MV-4-11 (cell line): ENCODE results near the gene FAM110A.
"Not testable (repeated sequence)": the region's sequence is repeated elsewhere in the genome, so short reads cannot be mapped to it uniquely, and the experiment has no call there.

ENCODE experiments used
- DNase-seq: peaks from one replicate; lab custom pipeline; 2025; lab: John Stamatoyannopoulos, UW

FAM110A gene

DNA sequence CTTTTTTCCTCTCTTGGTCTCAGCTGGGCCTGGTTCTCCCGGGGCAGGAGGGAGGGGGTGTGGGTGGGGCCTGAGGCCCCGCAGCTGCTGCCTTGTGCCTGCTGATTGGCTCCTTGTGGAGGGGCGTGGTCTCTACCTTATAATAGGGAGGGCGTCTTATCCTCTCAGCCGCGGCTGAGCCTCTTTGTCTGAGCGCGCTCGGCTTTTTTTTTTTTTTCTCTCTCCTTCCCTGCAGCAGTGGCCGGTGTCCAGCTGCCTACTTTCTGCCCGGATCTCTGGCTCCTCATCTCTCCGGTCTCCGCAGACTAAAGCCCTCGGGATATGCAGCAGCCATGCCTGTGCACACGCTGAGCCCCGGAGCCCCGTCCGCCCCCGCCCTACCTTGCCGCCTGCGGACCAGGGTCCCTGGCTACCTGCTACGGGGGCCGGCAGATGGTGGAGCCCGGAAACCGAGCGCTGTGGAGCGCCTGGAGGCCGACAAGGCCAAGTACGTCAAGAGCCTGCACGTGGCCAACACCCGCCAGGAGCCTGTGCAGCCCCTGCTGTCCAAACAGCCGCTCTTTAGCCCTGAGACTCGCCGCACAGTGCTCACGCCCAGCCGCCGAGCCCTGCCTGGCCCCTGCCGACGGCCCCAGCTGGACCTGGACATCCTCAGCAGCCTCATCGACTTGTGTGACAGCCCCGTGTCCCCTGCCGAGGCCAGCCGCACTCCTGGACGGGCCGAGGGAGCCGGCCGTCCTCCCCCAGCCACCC, 11.1 kb downstream of the FAM110A start:
- DNase-seq, result peak; percentile 83

GRCh38 chr20:845226-845868, 11.8 kb downstream of the FAM110A start:
- no peak for DNase-seq

GRCh38 chr20:845941-846893, 12.7 kb downstream of the FAM110A start:
- peak; percentile 57 for DNase-seq

GRCh38 chr20:846894-847278, 13.4 kb downstream of the FAM110A start:
- DNase-seq, result peak; percentile 86

GRCh38 chr20:848193-848592, 14.7 kb downstream of the FAM110A start:
- no peak for DNase-seq

GRCh38 chr20:848731-849130, 15.2 kb downstream of the FAM110A start:
- DNase-seq, result not testable (repeated sequence)

- no peak for DNase-seq
These were observed 20.0 kb downstream of the FAM110A start for GRCh38 chr20:853406-853996.

DNA sequence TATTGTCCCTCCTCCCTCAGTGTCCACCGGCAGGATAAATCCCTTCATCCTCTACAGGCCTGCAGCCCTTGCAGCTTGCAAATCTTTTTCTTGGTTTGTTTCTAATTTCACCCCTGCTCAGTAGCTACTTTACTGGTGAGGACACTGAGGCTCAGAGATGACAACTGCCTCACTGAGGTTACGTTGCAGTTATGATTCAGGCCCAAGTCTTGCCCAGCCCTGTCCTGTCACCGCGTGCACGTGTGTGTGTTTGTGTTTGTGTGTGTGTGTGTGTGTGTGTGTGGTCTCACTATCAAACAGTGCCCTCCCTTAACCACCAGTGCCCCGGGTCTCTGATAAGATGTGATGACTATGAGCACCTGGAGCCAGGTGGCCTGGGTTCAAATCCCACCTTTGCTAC, 21.1 kb downstream of the FAM110A start:
- DNase-seq, result no peak

DNA sequence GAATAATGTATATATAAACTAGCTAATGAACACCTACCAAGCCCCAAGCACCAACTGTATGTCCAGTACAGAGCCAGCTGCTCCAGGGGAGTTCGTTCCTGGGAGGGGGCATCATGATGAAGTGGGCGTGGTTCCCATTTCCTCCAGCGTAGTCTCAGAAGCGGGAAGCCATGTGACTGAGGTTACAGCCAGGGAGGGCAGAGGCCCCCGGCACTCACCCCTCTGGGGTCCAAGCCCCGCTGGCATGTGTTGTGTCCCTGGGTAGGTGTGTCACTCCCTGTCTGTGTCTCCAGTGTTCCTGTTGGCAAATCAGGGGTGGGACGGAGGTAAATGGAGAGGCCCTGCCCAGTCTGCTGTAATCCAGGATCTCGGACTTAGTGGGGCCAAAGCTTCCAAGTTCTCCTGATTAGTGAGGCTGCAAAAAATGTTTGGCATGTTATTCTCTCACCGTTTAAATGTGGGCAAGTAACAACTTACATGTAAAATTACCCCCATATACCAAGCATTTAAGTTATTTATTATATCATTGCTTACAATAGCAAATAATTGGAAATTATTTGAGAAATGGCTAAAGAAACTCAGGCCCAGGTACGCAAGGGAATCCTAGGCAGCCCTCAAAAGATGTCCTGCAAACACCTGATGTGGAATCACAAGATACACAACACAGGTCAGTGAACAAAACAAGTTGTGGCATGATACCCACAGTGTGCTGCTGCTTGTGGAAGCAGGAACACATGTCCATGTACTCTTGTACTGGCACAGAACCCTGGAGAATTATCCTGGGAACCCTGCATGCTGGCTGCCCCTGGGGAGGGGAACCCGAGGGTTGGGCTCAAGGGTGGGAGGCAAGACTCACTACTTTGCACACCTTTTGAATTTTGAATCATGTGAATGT, 22.2 kb downstream of the FAM110A start:
- DNase-seq, result no peak

- DNase-seq, result peak; percentile 44
These were observed 22.9 kb downstream of the FAM110A start for GRCh38 chr20:856361-856775.

DNA sequence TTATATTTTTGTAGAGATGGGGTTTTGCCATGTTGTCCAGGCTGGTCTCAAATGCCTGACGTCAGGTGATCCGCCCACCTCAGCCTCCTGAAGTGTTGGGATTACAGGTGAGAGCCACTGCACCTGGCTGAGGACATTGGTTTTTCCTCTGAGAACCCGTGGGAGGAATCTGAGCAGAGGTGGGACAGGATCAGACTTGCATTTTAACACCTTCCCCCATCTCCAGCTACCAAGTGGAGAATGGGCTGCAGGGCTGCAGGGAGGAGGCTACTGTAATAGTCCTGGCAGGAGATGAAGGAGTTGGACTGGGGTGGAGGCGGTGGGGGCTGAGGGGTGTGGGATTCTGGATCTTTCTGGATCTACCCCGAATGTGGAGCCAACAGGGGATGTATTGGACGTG, 24.5 kb downstream of the FAM110A start:
- no peak for DNase-seq

- DNase-seq, result peak; percentile 68
These were observed 26.3 kb downstream of the FAM110A start for GRCh38 chr20:859751-860231.

DNA sequence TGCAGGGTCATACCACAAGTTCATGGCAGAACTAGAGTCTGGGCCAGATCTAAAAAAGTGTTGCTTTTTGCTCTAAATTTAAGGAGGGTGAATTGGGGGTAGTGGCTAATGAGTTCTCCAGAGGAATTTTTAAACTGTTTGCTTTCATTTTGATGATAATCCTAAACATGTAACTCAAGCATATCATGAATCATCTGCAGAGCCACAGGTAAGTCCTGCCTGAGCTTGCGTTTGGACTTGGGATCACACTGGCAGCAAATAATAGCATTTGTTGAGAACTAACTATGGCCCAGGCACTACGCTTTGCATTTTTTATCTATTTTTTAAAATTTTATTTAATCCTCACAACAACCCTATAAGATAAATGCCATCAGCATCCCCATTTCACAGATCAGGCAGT, 27.4 kb downstream of the FAM110A start:
- no peak for DNase-seq

DNA sequence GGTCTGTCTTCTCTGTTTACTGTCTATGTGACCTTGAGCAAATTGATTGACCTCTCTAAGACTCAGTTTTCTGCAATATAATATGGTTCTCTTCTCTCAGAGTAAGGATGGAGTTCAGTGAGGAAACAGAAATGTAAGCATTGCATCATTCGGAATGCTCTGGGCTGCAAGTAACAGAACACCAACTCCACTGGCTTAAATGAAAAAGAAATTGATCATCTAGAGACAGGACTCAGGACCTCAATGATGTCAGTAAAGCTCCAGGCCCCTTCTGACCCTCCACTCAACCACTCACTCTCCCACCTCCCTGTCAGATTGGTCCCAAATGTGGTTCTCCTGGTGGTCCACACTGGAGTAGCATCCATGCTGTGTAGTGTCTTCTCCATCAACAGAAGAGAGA, 31.9 kb downstream of the FAM110A start:
- DNase-seq, result no peak

- no peak for DNase-seq
These were observed 34.8 kb downstream of the FAM110A start for GRCh38 chr20:868279-868678.

DNA sequence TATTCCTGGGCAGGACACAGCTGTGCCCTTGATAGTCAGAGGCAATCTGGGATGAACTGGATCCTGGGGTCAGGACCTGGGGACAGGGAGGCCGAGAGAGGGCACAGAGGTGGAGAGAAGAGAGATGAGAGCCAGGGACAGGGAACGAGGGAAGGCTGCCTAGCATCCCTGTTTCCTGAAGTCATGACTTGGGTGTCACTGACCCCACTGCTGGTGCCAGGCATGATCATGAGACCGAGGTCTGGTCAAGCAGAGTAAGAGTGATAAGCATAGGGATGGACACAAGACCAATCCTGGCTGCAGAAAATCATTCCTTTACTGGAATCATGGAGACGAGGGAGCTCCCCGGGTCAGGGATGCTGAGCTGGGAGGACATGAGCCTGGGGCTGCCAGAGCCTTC, 36.1 kb downstream of the FAM110A start:
- DNase-seq, result no peak

GRCh38 chr20:870758-871157, 37.2 kb downstream of the FAM110A start:
- no peak for DNase-seq

DNA sequence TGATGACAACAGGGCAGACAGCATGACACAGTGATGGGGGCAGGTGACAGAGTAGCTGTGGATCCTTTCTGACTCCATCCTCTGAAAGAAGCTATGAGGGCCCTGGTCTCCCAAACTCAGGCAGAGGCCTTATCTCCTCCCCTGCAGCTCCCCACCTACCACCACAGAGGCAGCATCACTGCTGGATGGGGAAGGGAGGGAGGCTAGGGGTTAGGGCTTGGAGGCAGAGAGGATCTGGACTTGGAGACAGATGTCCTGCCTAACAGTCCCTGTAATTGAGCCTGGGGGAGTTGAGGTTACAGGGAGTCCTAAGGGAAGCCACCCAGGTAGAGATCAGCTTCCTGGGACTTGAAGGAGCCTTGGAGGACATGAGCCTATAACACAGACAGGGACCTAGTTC, 37.9 kb downstream of the FAM110A start:
- DNase-seq, result no peak

GRCh38 chr20:871948-872347, 38.4 kb downstream of the FAM110A start:
- no peak for DNase-seq

DNA sequence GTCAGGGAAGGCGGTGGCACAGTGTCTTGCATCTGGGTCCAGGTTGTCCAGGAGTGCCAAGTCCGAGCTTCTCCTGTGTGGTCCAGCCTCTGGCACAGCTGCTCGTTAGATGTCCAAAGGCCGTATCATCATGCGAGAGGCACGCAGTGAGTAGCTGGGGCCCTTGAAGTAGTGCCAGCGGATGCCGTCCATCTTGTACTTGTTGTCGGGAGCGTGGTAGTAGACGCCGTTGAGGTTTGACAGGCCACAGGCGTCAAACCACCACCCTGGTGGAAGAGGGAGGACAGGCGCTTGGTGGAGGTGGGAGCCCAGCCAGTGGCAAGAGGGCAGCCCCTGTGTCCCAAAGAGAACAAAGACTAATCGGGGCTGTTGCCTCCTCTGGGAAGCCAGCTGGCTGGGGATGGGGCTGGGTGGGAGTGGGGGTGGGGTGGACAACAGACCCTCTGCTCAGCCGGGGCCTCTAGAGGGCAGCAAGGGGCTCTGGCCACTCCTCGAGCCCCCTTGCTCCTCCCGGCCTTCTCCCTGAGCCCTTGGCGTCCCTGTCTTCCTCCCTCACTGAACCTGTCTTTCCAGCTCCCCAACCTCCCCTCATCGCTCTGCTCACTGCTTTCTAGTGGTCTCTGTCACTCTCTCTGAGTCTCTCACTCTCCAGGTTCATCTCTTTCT, 39.5 kb downstream of the FAM110A start:
- no peak for DNase-seq
